K562 (cell line): ENCODE measurements around the gene SLC32A1. TPM values are rescaled to one million over a fixed set of nuclear protein-coding genes. Genes with fewer than 3 reads are reported as not detected.

Source experiments
- ATAC-seq: fragments of 200-7000 bp; cut with Tn5 transposase; 3 replicates; pipeline ENCODE4 v1.9.1; 2020; ENCODE audit warnings: moderate library complexity
- BruUV-seq: library from RNA; stranded (reverse); fragments of 400-500 nt; replicated peaks from 2 replicates; lab custom pipeline; 2021; lab: Mats Ljungman, UMichigan
- CTCF ChIA-PET: fragments of 300-600 bp; formaldehyde crosslinking; extraction: SDS; loops from one replicate; lab custom pipeline; 2021; ENCODE audit warnings: low intra/inter-chr PET ratio; lab: Yijun Ruan, JAX
- POLR2A ChIA-PET: fragments of 300-600, 350-650 bp; sonication (Branson Sonifier 250); formaldehyde crosslinking; extraction: SDS; loops from one replicate; lab custom pipeline; 2021; ENCODE audit warnings: antibody characterized with exemption, inconsistent platforms; lab: Yijun Ruan, JAX
- DNase-seq, 4 experiments: peaks; one replicate each; pipeline versions ENCODE4 v3.0.0 to v3.0.0-alpha.2; 2011 to 2018; ENCODE audit warnings: low spot score in 3 of 4, mixed read lengths in 3 of 4; ENCODE audit errors: extremely low read depth in 1 of 4
- FAIRE-seq: peaks from 2 replicates; lab custom pipeline; 2011; peaks lifted over from hg19 to GRCh38; lab: Jason Lieb, UNC
- H2AFZ ChIP-seq: 2 replicates; pipeline ENCODE4 v1.6.0; 2011; ENCODE audit warnings: low read depth, low read length, control low read depth, inconsistent platforms
- H3K27ac ChIP-seq: fragments of 200-600 bp; 3 replicates; pipeline ENCODE4 v1.8.0; 2011; ENCODE audit warnings: low read depth, mild to moderate bottlenecking, control low read depth, inconsistent platforms, low read length, moderate library complexity, mixed read lengths; ENCODE audit errors: extremely low read depth
- H3K27me3 ChIP-seq, 2 experiments: fragments of 300-600 bp in 1 of 2; 2 replicates in 1 of 2; 3 replicates in 1 of 2; pipeline versions ENCODE4 v1.6.0 to v1.8.0; 2011; ENCODE audit warnings: inconsistent platforms in 2 of 2, low read length in 2 of 2, mild to moderate bottlenecking in 1 of 2, mixed read lengths in 1 of 2, moderate library complexity in 1 of 2; ENCODE audit not compliant: control insufficient read depth in 2 of 2, insufficient read depth in 2 of 2
- H3K36me3 ChIP-seq: fragments of 300-600 bp; 3 replicates; pipeline ENCODE4 v1.8.0; 2011; ENCODE audit warnings: mild to moderate bottlenecking, low read length, inconsistent platforms; ENCODE audit not compliant: control insufficient read depth, insufficient read depth
- H3K4me1 ChIP-seq, 2 experiments: fragments of 200-600 bp in 1 of 2; replicated peaks in 1 of 2; 2 replicates in 1 of 2; 3 replicates in 1 of 2; pipeline versions ENCODE4 v1.5.1 to v1.8.0; 2011; ENCODE audit warnings: inconsistent platforms in 2 of 2, low read length in 2 of 2, mild to moderate bottlenecking in 1 of 2, mixed read lengths in 1 of 2, moderate library complexity in 1 of 2; ENCODE audit not compliant: control insufficient read depth in 2 of 2, insufficient read depth in 2 of 2
- H3K4me2 ChIP-seq: 2 replicates; pipeline ENCODE4 v1.6.1; 2011; ENCODE audit warnings: low read length, control low read depth, inconsistent platforms, mixed read lengths; ENCODE audit not compliant: insufficient read depth
- H3K4me3 ChIP-seq: fragments of 200-600 bp; sonication (generic), shearing (Covaris generic); 2 replicates; pipeline ENCODE4 v1.5.1; 2016; ENCODE audit warnings: control low read depth, inconsistent platforms
- H3K79me2 ChIP-seq: fragments of 200-600 bp; 3 replicates; pipeline ENCODE4 v1.8.0; 2011; ENCODE audit warnings: low read length, inconsistent platforms; ENCODE audit not compliant: control insufficient read depth, insufficient read depth
- H3K9ac ChIP-seq, 2 experiments: 2 replicates each; pipeline versions ENCODE4 v1.6.0 to v1.6.1; 2011; ENCODE audit warnings: low read depth in 2 of 2, low read length in 2 of 2, control low read depth in 1 of 2, inconsistent platforms in 1 of 2, mild to moderate bottlenecking in 1 of 2, mixed read lengths in 1 of 2; ENCODE audit not compliant: insufficient read depth in 1 of 2
- H3K9me1 ChIP-seq: one replicate; pipeline ENCODE4 v1.6.0; 2011; ENCODE audit warnings: inconsistent platforms, mild to moderate bottlenecking, low read length, moderate library complexity; ENCODE audit not compliant: control insufficient read depth, insufficient read depth
- H3K9me3 ChIP-seq: replicated peaks from 2 replicates; pipeline ENCODE4 v1.5.1; 2011; ENCODE audit warnings: low read depth, low read length, inconsistent platforms; ENCODE audit not compliant: control insufficient read depth, insufficient read depth
- H4K20me1 ChIP-seq: replicated peaks from 2 replicates; pipeline ENCODE4 v1.6.1; 2011; ENCODE audit warnings: low read length, inconsistent platforms, mixed read lengths; ENCODE audit not compliant: control insufficient read depth, insufficient read depth
- CBFA2T3 ChIP-seq: fragments of 450-650 bp; IDR thresholded peaks from 2 replicates; pipeline ENCODE4 v1.6.1; 2017
- CHD2 ChIP-seq: IDR thresholded peaks from 2 replicates; pipeline ENCODE4 v1.6.1; 2011; ENCODE audit warnings: low read depth, low read length
- PRPF4 ChIP-seq: fragments of 200-400 bp; formaldehyde crosslinking; IDR thresholded peaks from one replicate; pipeline ENCODE4 v1.6.1; 2017; ENCODE audit warnings: low read length, low read depth, mild to moderate bottlenecking; ENCODE audit not compliant: insufficient read depth, poor library complexity, severe bottlenecking
- SAP30 ChIP-seq: fragments of 200-600 bp; sonication (generic); IDR thresholded peaks from 2 replicates; pipeline ENCODE4 v1.6.1; 2012; ENCODE audit warnings: borderline replicate concordance, low read depth, mild to moderate bottlenecking, moderate library complexity, low read length, control low read depth, inconsistent platforms; ENCODE audit not compliant: insufficient read depth, poor library complexity, severe bottlenecking
- SNIP1 ChIP-seq: fragments of 450-650 bp; IDR thresholded peaks from 2 replicates; pipeline ENCODE4 v1.7.1; 2017; ENCODE audit warnings: low read depth, mild to moderate bottlenecking
- XRCC3 ChIP-seq: fragments of 450-650 bp; IDR thresholded peaks from 2 replicates; pipeline ENCODE4 v1.6.1; 2017; ENCODE audit warnings: mild to moderate bottlenecking, moderate library complexity
- WGBS: fragments of 100-300 bp; shearing (Covaris generic); methylation state at CpG from one replicate; pipeline ENCODE4 v1.1.6; 2016; ENCODE audit warnings: low coverage, mixed read lengths; ENCODE audit not compliant: insufficient coverage; ENCODE audit errors: missing lambda C conversion rate; 5-methylcytosine and 5-hydroxymethylcytosine counted together
- in situ Hi-C: fragments of 300-500 bp; cut with MboI; formaldehyde crosslinking; loops from 4 replicates; pipeline ENCODE4 v1.15.0; 2018; ENCODE audit warnings: inconsistent platforms, mixed read lengths
- intact Hi-C: fragments of 100-400 bp; cut with micrococcal nuclease; formaldehyde crosslinking; loops from 2 replicates; pipeline ENCODE4 v1.14.2; 2022
- polyA plus RNA-seq, 8 experiments: library from polyadenylated mRNA; depleted of rRNA in 4 of 8; stranded (reverse) in 5 of 8; unstranded in 3 of 8; fragments of >200 nt; fragmentation: Nextera tagmentation in 2 of 8; fragmentation: Illumina TruSeq in 1 of 8; extraction: Ambion mirVana in 2 of 8; extraction: Trizol in 1 of 8; gene quantifications; 2 replicates each; pipeline versions ENCODE4 v1.2.1 to v1.2.3, GENCODE V29; 2011 to 2014; ENCODE audit warnings: inconsistent platforms in 1 of 8, missing spikeins in 1 of 8
- total RNA-seq, 7 experiments: library from RNA; depleted of rRNA in 6 of 7; stranded (reverse); fragments of >200 nt in 6 of 7; fragmentation: Illumina TruSeq in 2 of 7; extraction: Trizol in 2 of 7; gene quantifications; 2 replicates each; pipeline versions ENCODE4 v1.2.1 to v1.2.3, GENCODE V29; 2011 to 2021; ENCODE audit warnings: low replicate concordance in 1 of 7
- TF ChIP-seq, protein P1 (sequence below): fragments of 450-650 bp; IDR thresholded peaks from 2 replicates; pipeline ENCODE4 v1.7.1; 2018; ENCODE audit warnings: mild to moderate bottlenecking, low read depth; ENCODE audit not compliant: partially characterized antibody
- TF ChIP-seq, protein P2 (sequence below): fragments of 450-650 bp; formaldehyde crosslinking; IDR thresholded peaks from 2 replicates; pipeline ENCODE4 v1.4.0; 2020; ENCODE audit warnings: mild to moderate bottlenecking, moderate library complexity
- TF ChIP-seq, protein P3 (sequence below): fragments of 450-650 bp; conservative IDR thresholded peaks from 2 replicates; pipeline ENCODE4 v1.6.1; 2016; ENCODE audit warnings: missing genetic modification characterization, low read depth, mild to moderate bottlenecking, missing compliant biosample characterization, moderate library complexity
- TF ChIP-seq, protein P4 (sequence below): sonication (generic); formaldehyde crosslinking; IDR thresholded peaks from 2 replicates; pipeline ENCODE4 v1.8.1; 2022; ENCODE audit warnings: missing genetic modification reagents
- TF ChIP-seq, protein P5 (sequence below): fragments of 450-650 bp; IDR thresholded peaks from 2 replicates; pipeline ENCODE4 v1.7.0; 2016; ENCODE audit warnings: borderline replicate concordance

The SLC32A1 gene
- total and polyA plus RNA-seq, 9 of the 15 experiments (the other 6 are each of a cell fraction or from before 2014, with no cell fraction given), result not detected

DNA sequence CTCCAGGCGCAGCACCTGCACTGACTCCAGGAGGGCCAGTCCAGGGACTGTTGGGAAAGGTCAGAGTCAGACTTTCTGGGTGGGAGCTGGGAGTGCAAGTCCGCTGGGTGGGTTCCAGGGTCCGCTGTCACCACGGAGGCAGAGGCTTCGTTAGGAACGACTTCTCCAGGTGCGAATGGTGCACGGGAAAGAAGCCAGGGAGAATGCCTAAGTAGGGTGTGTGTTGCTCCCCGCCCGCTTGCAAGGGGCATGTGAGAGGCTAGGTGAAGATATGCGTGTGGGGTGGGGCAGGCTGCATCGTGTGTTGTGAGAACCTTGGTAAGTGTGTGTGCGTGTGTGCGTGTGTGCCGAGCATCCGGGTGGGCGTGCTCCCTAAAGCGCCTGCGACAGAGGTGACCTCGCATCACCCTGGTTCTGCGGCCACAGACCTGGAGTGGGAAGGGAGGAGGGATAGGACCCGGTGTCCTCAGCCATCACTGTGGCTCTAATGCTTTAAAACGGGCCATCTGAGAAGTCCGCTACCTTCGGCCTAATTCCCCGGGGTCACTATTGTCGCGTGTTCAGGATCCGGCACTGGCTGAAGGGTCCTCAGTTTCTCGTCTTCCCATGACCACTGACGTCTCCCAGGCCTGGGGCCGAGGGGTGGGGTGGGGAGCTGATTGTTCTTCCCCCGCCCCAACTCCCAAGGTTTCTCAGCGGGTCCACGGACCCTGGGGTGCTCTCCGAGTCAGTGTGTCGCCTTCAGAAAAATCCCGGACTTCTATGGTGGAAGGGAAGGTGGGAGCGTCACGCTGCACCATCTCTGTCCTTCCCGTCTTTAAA lies 6.1 kb downstream of the SLC32A1 start:
- CTCF ChIA-PET, result interaction anchor here (0.6 to 3.9 kb wide), 4 partner anchors 18 to 786 kb away, joined by 3 to 22 read pairs (median 6); no protein-coding TSS in a partner anchor
- in situ Hi-C loops (loop anchor here (5.0 kb wide), 1 partner anchor 83 kb away; no protein-coding TSS in a partner anchor), intact Hi-C loops (loop anchor here (2.0 kb wide), 1 partner anchor 20 kb away; no protein-coding TSS in a partner anchor)
- Histone ChIP-seq H3K9ac (peak overlapping the region in 1 of 2 experiments; percentile 86; a peak in 1 of 4 replicates), H3K27ac (no peak overlapping the region), H3K4me1 (peaks cover 8 to 37% of the 10 kb centered on the region in 2 experiments; a peak in 4 of 5 replicates), H3K9me1 (no peaks in the 10 kb centered on the region), H3K4me3 (0 out of 2 replicates have a peak overlapping the region, but pooled peaks have one; percentile 37), H3K9me3 (no peaks in the 10 kb centered on the region), H2AFZ (peak overlapping the region; percentile 94; the same call in 1 of the 2 replicates), H3K36me3 (no peaks in the 10 kb centered on the region), H3K4me2 (peak overlapping the region; percentile 92), H3K27me3 (peaks cover 27 to 67% of the 10 kb centered on the region in 2 experiments), H3K79me2 (no peaks in the 10 kb centered on the region), H4K20me1 (no peaks in the 10 kb centered on the region; the same call in 1 of the 2 replicates)
- 31% methylated on average over 34 of the region's 41 CpGs for WGBS
- no TSS peak for BruUV-seq
- FAIRE-seq (no peak), DNase-seq (no peak), ATAC-seq (no peak)
- POLR2A ChIA-PET, result interaction anchor here (1.0 kb wide), 1 partner anchor 15 kb away, joined by 3 read pairs; no protein-coding TSS in a partner anchor
- no peak for TF ChIP-seq SAP30
- TF ChIP-seq, protein P1, sequence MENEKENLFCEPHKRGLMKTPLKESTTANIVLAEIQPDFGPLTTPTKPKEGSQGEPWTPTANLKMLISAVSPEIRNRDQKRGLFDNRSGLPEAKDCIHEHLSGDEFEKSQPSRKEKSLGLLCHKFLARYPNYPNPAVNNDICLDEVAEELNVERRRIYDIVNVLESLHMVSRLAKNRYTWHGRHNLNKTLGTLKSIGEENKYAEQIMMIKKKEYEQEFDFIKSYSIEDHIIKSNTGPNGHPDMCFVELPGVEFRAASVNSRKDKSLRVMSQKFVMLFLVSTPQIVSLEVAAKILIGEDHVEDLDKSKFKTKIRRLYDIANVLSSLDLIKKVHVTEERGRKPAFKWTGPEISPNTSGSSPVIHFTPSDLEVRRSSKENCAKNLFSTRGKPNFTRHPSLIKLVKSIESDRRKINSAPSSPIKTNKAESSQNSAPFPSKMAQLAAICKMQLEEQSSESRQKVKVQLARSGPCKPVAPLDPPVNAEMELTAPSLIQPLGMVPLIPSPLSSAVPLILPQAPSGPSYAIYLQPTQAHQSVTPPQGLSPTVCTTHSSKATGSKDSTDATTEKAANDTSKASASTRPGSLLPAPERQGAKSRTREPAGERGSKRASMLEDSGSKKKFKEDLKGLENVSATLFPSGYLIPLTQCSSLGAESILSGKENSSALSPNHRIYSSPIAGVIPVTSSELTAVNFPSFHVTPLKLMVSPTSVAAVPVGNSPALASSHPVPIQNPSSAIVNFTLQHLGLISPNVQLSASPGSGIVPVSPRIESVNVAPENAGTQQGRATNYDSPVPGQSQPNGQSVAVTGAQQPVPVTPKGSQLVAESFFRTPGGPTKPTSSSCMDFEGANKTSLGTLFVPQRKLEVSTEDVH, result no peak
- TF ChIP-seq, protein P2, sequence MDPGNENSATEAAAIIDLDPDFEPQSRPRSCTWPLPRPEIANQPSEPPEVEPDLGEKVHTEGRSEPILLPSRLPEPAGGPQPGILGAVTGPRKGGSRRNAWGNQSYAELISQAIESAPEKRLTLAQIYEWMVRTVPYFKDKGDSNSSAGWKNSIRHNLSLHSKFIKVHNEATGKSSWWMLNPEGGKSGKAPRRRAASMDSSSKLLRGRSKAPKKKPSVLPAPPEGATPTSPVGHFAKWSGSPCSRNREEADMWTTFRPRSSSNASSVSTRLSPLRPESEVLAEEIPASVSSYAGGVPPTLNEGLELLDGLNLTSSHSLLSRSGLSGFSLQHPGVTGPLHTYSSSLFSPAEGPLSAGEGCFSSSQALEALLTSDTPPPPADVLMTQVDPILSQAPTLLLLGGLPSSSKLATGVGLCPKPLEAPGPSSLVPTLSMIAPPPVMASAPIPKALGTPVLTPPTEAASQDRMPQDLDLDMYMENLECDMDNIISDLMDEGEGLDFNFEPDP, result no peak
- TF ChIP-seq, protein P3, sequence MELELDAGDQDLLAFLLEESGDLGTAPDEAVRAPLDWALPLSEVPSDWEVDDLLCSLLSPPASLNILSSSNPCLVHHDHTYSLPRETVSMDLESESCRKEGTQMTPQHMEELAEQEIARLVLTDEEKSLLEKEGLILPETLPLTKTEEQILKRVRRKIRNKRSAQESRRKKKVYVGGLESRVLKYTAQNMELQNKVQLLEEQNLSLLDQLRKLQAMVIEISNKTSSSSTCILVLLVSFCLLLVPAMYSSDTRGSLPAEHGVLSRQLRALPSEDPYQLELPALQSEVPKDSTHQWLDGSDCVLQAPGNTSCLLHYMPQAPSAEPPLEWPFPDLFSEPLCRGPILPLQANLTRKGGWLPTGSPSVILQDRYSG (tag), result no peak
- no peak for TF ChIP-seq XRCC3
- TF ChIP-seq, protein P4, sequence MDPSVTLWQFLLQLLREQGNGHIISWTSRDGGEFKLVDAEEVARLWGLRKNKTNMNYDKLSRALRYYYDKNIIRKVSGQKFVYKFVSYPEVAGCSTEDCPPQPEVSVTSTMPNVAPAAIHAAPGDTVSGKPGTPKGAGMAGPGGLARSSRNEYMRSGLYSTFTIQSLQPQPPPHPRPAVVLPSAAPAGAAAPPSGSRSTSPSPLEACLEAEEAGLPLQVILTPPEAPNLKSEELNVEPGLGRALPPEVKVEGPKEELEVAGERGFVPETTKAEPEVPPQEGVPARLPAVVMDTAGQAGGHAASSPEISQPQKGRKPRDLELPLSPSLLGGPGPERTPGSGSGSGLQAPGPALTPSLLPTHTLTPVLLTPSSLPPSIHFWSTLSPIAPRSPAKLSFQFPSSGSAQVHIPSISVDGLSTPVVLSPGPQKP (CRISPR knock-in tag), result no peak
- TF ChIP-seq PRPF4, result no peak
- TF ChIP-seq CHD2, result no peak
- no peak for TF ChIP-seq SNIP1
- TF ChIP-seq CBFA2T3, result no peak
- TF ChIP-seq, protein P5, sequence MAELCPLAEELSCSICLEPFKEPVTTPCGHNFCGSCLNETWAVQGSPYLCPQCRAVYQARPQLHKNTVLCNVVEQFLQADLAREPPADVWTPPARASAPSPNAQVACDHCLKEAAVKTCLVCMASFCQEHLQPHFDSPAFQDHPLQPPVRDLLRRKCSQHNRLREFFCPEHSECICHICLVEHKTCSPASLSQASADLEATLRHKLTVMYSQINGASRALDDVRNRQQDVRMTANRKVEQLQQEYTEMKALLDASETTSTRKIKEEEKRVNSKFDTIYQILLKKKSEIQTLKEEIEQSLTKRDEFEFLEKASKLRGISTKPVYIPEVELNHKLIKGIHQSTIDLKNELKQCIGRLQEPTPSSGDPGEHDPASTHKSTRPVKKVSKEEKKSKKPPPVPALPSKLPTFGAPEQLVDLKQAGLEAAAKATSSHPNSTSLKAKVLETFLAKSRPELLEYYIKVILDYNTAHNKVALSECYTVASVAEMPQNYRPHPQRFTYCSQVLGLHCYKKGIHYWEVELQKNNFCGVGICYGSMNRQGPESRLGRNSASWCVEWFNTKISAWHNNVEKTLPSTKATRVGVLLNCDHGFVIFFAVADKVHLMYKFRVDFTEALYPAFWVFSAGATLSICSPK, result no peak
